Measurements from ENCODE around the gene DHRSX. TPM values are rescaled to one million over a fixed set of nuclear protein-coding genes. Genes with fewer than 3 reads are reported as not detected.
"Not testable (repeated sequence)": the region's sequence is repeated elsewhere in the genome, so short reads cannot be mapped to it uniquely, and the experiment has no call there.

DHRSX gene
- total and polyA plus RNA-seq, 9 donors: 12.2 to 25.9 (median 20.4) TPM

GRCh38 chrX:2369206-2369605 is 131.6 kb downstream of the DHRSX start:
- intact Hi-C loops (cut with DNase I): no loop called here
- DNase-seq: no peak
- 88 to 89% (median 88%) methylated on average over 5 of the region's 5 CpGs for WGBS, 3 donors
- Histone ChIP-seq H3K36me3 (no peaks in the 10 kb centered on the region), H3K27me3 (no peaks in the 10 kb centered on the region), H3K27ac (no peak overlapping the region), H3K4me3 (no peak overlapping the region), H3K4me1 (ENCODE audit: insufficient read depth) (no peaks in the 10 kb centered on the region), H3K9me3 (no peaks in the 10 kb centered on the region)
- TF ChIP-seq CTCF (IDR thresholded peaks at IDR 0.05) (no peak), POLR2A (IDR thresholded peaks at IDR 0.05) (no peak), EP300 (IDR thresholded peaks at IDR 0.05) (no peak)

- WGBS, 3 donors: 82 to 87% (median 87%) methylated on average over 9 of the region's 9 CpGs
- no peaks in the 10 kb centered on the region for H3K27me3 ChIP-seq
- no peak overlapping the region for H3K4me3 ChIP-seq
- intact Hi-C loops (cut with DNase I): no loop called here
- no peak overlapping the region for H3K27ac ChIP-seq
- no peaks in the 10 kb centered on the region for H3K36me3 ChIP-seq
- no peaks in the 10 kb centered on the region for H3K4me1 ChIP-seq (ENCODE audit: insufficient read depth)
- no peaks in the 10 kb centered on the region for H3K9me3 ChIP-seq
- TF ChIP-seq CTCF (IDR thresholded peaks at IDR 0.05) (no peak), EP300 (IDR thresholded peaks at IDR 0.05) (no peak), POLR2A (IDR thresholded peaks at IDR 0.05) (no peak)
- no peak for DNase-seq
These were observed 140.0 kb downstream of the DHRSX start for GRCh38 chrX:2360731-2361130.

GRCh38 chrX:2359522-2359921 is 141.3 kb downstream of the DHRSX start:
- DNase-seq; H3K27me3 ChIP-seq; H3K4me1 ChIP-seq (ENCODE audit: insufficient read depth); H3K9me3 ChIP-seq; H3K36me3 ChIP-seq; H3K4me3 ChIP-seq; intact Hi-C loops (cut with DNase I); H3K27ac ChIP-seq: not testable (repeated sequence)
- 80 to 95% (median 90%) methylated on average over 4 of the region's 4 CpGs for WGBS, 3 donors

GRCh38 chrX:2351999-2352995 is 148.5 kb downstream of the DHRSX start:
- no peak for DNase-seq
- no peaks in the 10 kb centered on the region for H3K27me3 ChIP-seq
- no peak for TF ChIP-seq POLR2A (IDR thresholded peaks at IDR 0.05)
- no peak for TF ChIP-seq EP300 (IDR thresholded peaks at IDR 0.05)
- TF ChIP-seq CTCF (IDR thresholded peaks at IDR 0.05): no peak
- H3K36me3 ChIP-seq: no peaks in the 10 kb centered on the region
- intact Hi-C loops (cut with DNase I): loop anchor here in 1 of 4 donors (5.0 kb wide), 1 partner anchor 1280 kb away; no protein-coding TSS in a partner anchor
- WGBS, 3 donors: 83 to 91% (median 86%) methylated on average over 19 of the region's 19 CpGs
- no peak overlapping the region for H3K4me3 ChIP-seq
- H3K27ac ChIP-seq: no peak overlapping the region
- no peaks in the 10 kb centered on the region for H3K4me1 ChIP-seq (ENCODE audit: insufficient read depth)
- no peaks in the 10 kb centered on the region for H3K9me3 ChIP-seq

GRCh38 chrX:2351321-2351720 is 149.5 kb downstream of the DHRSX start:
- no peak for TF ChIP-seq POLR2A (IDR thresholded peaks at IDR 0.05)
- TF ChIP-seq CTCF (IDR thresholded peaks at IDR 0.05): no peak
- no peak for TF ChIP-seq EP300 (IDR thresholded peaks at IDR 0.05)
- Histone ChIP-seq H3K27me3 (no peaks in the 10 kb centered on the region), H3K4me3 (no peak overlapping the region), H3K27ac (no peak overlapping the region), H3K4me1 (ENCODE audit: insufficient read depth) (no peaks in the 10 kb centered on the region), H3K36me3 (no peaks in the 10 kb centered on the region), H3K9me3 (no peaks in the 10 kb centered on the region)
- DNase-seq: no peak
- intact Hi-C loops (cut with DNase I): loop anchor here in 1 of 4 donors (5.0 kb wide), 1 partner anchor 1279 kb away; no protein-coding TSS in a partner anchor

GRCh38 chrX:2350703-2351102 is 150.1 kb downstream of the DHRSX start:
- H3K9me3 ChIP-seq; H3K4me1 ChIP-seq (ENCODE audit: insufficient read depth); DNase-seq; H3K27me3 ChIP-seq; H3K4me3 ChIP-seq; H3K36me3 ChIP-seq; H3K27ac ChIP-seq: not testable (repeated sequence)
- intact Hi-C loops (cut with DNase I): loop anchor here in 1 of 4 donors (5.0 kb wide), 1 partner anchor 1278 kb away; no protein-coding TSS in a partner anchor
- 81 to 94% (median 85%) methylated on average over 4 of the region's 4 CpGs for WGBS, 3 donors

GRCh38 chrX:2350036-2350435 is 150.7 kb downstream of the DHRSX start:
- not testable (repeated sequence) for DNase-seq; H3K9me3 ChIP-seq; H3K4me3 ChIP-seq; H3K4me1 ChIP-seq (ENCODE audit: insufficient read depth); H3K27me3 ChIP-seq; H3K27ac ChIP-seq; H3K36me3 ChIP-seq
- intact Hi-C loops (cut with DNase I): loop anchor here in 1 of 4 donors (5.0 kb wide), 1 partner anchor 1278 kb away; no protein-coding TSS in a partner anchor
- 95 to 97% (median 97%) methylated on average over 9 of the region's 9 CpGs for WGBS, 3 donors
